HepG2 (cell line): ENCODE measurements around the gene IFIH1. TPM values are rescaled to one million over a fixed set of nuclear protein-coding genes. Genes with fewer than 3 reads are reported as not detected.
A peak's percentile ranks its signal among the peaks of the same experiment; 100 is the strongest.

ENCODE experiments used
- AHR ChIP-seq: IDR thresholded peaks from 2 replicates; pipeline ENCODE4 v1.6.1; 2018; ENCODE audit warnings: missing genetic modification reagents, missing compliant biosample characterization
- ARHGAP35 ChIP-seq: sonication (generic); formaldehyde crosslinking; IDR thresholded peaks from 2 replicates; pipeline ENCODE4 v1.9.0; 2022; ENCODE audit warnings: mild to moderate bottlenecking, inconsistent platforms, moderate library complexity, missing genetic modification reagents, borderline replicate concordance
- CREB1 ChIP-seq, 2 experiments: fragments of 450-650 bp in 1 of 2; IDR thresholded peaks; 2 replicates each; pipeline ENCODE4 v1.6.1; 2016 to 2017; ENCODE audit warnings: control low read depth in 1 of 2, mild to moderate bottlenecking in 1 of 2, missing compliant biosample characterization in 1 of 2, missing genetic modification characterization in 1 of 2
- CREM ChIP-seq, 2 experiments: sonication (generic) in 1 of 2; formaldehyde crosslinking in 1 of 2; IDR thresholded peaks; 2 replicates each; pipeline versions ENCODE4 v1.4.0 to v1.6.1; 2016 to 2020; ENCODE audit warnings: antibody characterized with exemption in 1 of 2, mild to moderate bottlenecking in 1 of 2, missing genetic modification reagents in 1 of 2
- ELF3 ChIP-seq: IDR thresholded peaks from 2 replicates; pipeline ENCODE4 v1.6.1; 2016; ENCODE audit warnings: missing genetic modification reagents, missing compliant biosample characterization
- HCFC1 ChIP-seq: fragments of 150-350 bp; IDR thresholded peaks from 2 replicates; pipeline ENCODE4 v1.6.1; 2014; ENCODE audit warnings: low read depth, low read length
- HDAC1 ChIP-seq: sonication (generic); formaldehyde crosslinking; IDR thresholded peaks from 2 replicates; pipeline ENCODE4 v1.5.1; 2020; ENCODE audit warnings: mild to moderate bottlenecking, missing genetic modification reagents
- HDAC2 ChIP-seq: sonication (generic); formaldehyde crosslinking; IDR thresholded peaks from 2 replicates; pipeline ENCODE4 v1.4.0; 2020; ENCODE audit warnings: missing genetic modification reagents
- MYPOP ChIP-seq: sonication (generic); formaldehyde crosslinking; IDR thresholded peaks from 2 replicates; pipeline ENCODE4 v1.8.1; 2023; ENCODE audit warnings: mild to moderate bottlenecking, moderate library complexity, missing genetic modification reagents
- NFKBIZ ChIP-seq: IDR thresholded peaks from 2 replicates; pipeline ENCODE4 v1.6.1; 2018; ENCODE audit warnings: missing genetic modification reagents, missing compliant biosample characterization
- POLR2AphosphoS2 ChIP-seq: IDR thresholded peaks from 2 replicates; pipeline ENCODE4 v1.6.1; 2011; ENCODE audit warnings: low read depth, low read length, improper control_type of control experiment
- REPIN1 ChIP-seq: sonication (generic); formaldehyde crosslinking; IDR thresholded peaks from 2 replicates; pipeline ENCODE4 v1.8.0; 2022; ENCODE audit warnings: missing genetic modification reagents, low read depth, mild to moderate bottlenecking, borderline replicate concordance
- RNF219 ChIP-seq: sonication (generic); formaldehyde crosslinking; IDR thresholded peaks from 2 replicates; pipeline ENCODE4 v1.5.0; 2020; ENCODE audit warnings: mild to moderate bottlenecking, missing genetic modification reagents
- SNRNP70 ChIP-seq: fragments of 200-400 bp; formaldehyde crosslinking; IDR thresholded peaks from 2 replicates; pipeline ENCODE4 v1.6.1; 2017; ENCODE audit warnings: mild to moderate bottlenecking, low read depth, low read length, moderate library complexity
- ZFP1 ChIP-seq: IDR thresholded peaks from 2 replicates; pipeline ENCODE4 v1.6.1; 2016
- ZKSCAN8 ChIP-seq: IDR thresholded peaks from 2 replicates; pipeline ENCODE4 v1.6.1; 2016; ENCODE audit warnings: borderline replicate concordance, missing genetic modification reagents, missing compliant biosample characterization
- ZNF318 ChIP-seq: sonication (generic); formaldehyde crosslinking; IDR thresholded peaks from 2 replicates; pipeline ENCODE4 v1.4.0; 2020; ENCODE audit warnings: mild to moderate bottlenecking, missing genetic modification reagents
- polyA plus RNA-seq, 8 experiments: library from polyadenylated mRNA; depleted of rRNA in 3 of 8; stranded (reverse) in 7 of 8; unstranded in 1 of 8; fragments of >200 nt; fragmentation: Illumina TruSeq in 4 of 8; extraction: Trizol in 4 of 8; gene quantifications; 2 replicates each; pipeline versions ENCODE4 v1.2.1 to v1.2.3, GENCODE V29; 2011 to 2016; ENCODE audit warnings: low read depth in 4 of 8, missing spikeins in 1 of 8, mixed read lengths in 1 of 8; ENCODE audit not compliant: insufficient read depth in 1 of 8
- total RNA-seq, 5 experiments: library from RNA; depleted of rRNA; stranded (reverse); fragments of >200 nt; fragmentation: Illumina TruSeq; extraction: Trizol; gene quantifications; 2 replicates each; pipeline ENCODE4 v1.2.3, GENCODE V29; 2016; ENCODE audit warnings: low read depth in 1 of 5

The IFIH1 gene
- total and polyA plus RNA-seq, 2 of the 13 experiments (the other 11 are each of a cell fraction or from before 2014, with no cell fraction given) = 1.5 to 11.5 TPM

GRCh38 chr2:162343824-162344616 is 25.5 kb upstream of the IFIH1 start, which contains the start of gene GCA (continued):
- TF ChIP-seq ZNF318 (CRISPR knock-in tag) = no peak
- TF ChIP-seq RNF219 (CRISPR knock-in tag) = no peak
- peak; percentile 48; the same call in 1 of the 2 replicates for TF ChIP-seq HDAC2
- peak; percentile 76 for TF ChIP-seq REPIN1 (CRISPR knock-in tag)
- TF ChIP-seq ZKSCAN8 (CRISPR knock-in tag) = no peak
- no peak for TF ChIP-seq HCFC1
- TF ChIP-seq CREM (IDR thresholded peaks at IDR 0.05) = no peak; the same call in 1 of the 2 replicates
- TF ChIP-seq CREM (CRISPR knock-in tag; IDR thresholded peaks at IDR 0.05) = no peak
- TF ChIP-seq ELF3 = peak; percentile 28; the same call in 1 of the 2 replicates
- peak; percentile 54 for TF ChIP-seq CREB1 (IDR thresholded peaks at IDR 0.05)
- TF ChIP-seq CREB1 (CRISPR knock-in tag; IDR thresholded peaks at IDR 0.05) = no peak; the same call in 1 of the 2 replicates
- peak; percentile 95 for TF ChIP-seq MYPOP
- TF ChIP-seq ARHGAP35 (CRISPR knock-in tag) = peak; percentile 88; the same call in 1 of the 2 replicates
- no peak for TF ChIP-seq POLR2AphosphoS2
- peak; percentile 87; the same call in 1 of the 2 replicates for TF ChIP-seq AHR (CRISPR knock-in tag)
- no peak for TF ChIP-seq NFKBIZ (CRISPR knock-in tag)
- TF ChIP-seq HDAC1 (CRISPR knock-in tag) = peak; percentile 93
- peak; percentile 73; the same call in 1 of the 2 replicates for TF ChIP-seq ZFP1 (CRISPR knock-in tag)
- no peak for TF ChIP-seq SNRNP70
